Peyer's patch (tissue), 4 donors: Measurements from ENCODE around the gene PDCD6IP.

Experiments
- POLR2A ChIP-seq, 2 donors: fragments of 450-650 bp; IDR thresholded peaks; one replicate each; pipeline ENCODE4 v1.5.1; 2017; ENCODE audit warnings: antibody characterized with exemption in 2 of 2, mild to moderate bottlenecking in 2 of 2, moderate library complexity in 2 of 2
- TF ChIP-seq, protein P1 (sequence below), 6 experiments: fragments of 450-650 bp in 4 of 6; fragments of 200-600 bp in 2 of 6; sonication (generic) in 1 of 6; IDR thresholded peaks; one replicate each; pipeline ENCODE4 v1.5.1; 2017 to 2019; ENCODE audit warnings: antibody characterized with exemption in 6 of 6, mild to moderate bottlenecking in 3 of 6, moderate library complexity in 1 of 6

DNA sequence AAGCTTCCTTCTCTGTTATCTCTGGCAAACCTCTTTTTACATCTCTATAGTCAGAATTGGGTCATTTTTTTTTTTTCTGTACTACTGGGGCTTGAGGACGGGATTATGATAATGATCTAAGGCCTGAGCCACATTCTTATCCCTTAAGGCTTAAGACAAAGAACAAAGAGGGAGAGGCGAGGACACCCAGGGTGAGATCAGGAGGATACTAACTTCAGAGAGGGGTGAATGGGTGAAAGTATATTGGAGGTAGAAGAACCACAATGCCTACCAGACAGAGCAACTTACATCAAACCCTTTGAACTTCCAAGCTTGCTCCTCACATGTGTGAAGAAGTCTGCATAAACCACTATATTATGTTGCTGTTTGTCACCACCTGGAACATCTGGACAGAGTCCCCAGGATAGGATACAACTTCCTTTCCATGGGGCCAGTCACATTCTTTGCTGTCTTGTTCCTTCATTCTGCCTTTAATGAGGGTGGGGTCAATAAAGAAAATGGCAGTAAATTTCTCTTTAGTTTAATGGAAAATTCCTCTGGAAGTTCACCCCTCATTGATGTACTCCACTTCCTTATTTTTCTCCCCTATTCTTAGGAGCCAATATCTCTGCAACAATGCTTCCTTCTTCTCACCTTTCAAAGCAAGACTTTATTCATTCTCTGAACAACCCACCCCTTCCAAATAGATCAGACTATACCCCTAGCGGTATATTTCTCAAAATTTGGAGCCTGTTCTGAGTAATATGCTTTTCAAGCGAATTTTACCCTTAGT, 9.1 kb upstream of the PDCD6IP start:
- TF ChIP-seq, protein P1, sequence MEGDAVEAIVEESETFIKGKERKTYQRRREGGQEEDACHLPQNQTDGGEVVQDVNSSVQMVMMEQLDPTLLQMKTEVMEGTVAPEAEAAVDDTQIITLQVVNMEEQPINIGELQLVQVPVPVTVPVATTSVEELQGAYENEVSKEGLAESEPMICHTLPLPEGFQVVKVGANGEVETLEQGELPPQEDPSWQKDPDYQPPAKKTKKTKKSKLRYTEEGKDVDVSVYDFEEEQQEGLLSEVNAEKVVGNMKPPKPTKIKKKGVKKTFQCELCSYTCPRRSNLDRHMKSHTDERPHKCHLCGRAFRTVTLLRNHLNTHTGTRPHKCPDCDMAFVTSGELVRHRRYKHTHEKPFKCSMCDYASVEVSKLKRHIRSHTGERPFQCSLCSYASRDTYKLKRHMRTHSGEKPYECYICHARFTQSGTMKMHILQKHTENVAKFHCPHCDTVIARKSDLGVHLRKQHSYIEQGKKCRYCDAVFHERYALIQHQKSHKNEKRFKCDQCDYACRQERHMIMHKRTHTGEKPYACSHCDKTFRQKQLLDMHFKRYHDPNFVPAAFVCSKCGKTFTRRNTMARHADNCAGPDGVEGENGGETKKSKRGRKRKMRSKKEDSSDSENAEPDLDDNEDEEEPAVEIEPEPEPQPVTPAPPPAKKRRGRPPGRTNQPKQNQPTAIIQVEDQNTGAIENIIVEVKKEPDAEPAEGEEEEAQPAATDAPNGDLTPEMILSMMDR (IDR thresholded peaks at IDR 0.05): no peak
- no peak for TF ChIP-seq POLR2A (IDR thresholded peaks at IDR 0.05)
